ENCODE measurements around the gene PEX6. TPM values are rescaled to one million over a fixed set of nuclear protein-coding genes. Genes with fewer than 3 reads are reported as not detected.

Gene PEX6
- total and polyA plus RNA-seq, 2 of the 13 experiments (the other 11 are each of a cell fraction or from before 2014, with no cell fraction given), result 5.1 to 6.7 TPM

DNA sequence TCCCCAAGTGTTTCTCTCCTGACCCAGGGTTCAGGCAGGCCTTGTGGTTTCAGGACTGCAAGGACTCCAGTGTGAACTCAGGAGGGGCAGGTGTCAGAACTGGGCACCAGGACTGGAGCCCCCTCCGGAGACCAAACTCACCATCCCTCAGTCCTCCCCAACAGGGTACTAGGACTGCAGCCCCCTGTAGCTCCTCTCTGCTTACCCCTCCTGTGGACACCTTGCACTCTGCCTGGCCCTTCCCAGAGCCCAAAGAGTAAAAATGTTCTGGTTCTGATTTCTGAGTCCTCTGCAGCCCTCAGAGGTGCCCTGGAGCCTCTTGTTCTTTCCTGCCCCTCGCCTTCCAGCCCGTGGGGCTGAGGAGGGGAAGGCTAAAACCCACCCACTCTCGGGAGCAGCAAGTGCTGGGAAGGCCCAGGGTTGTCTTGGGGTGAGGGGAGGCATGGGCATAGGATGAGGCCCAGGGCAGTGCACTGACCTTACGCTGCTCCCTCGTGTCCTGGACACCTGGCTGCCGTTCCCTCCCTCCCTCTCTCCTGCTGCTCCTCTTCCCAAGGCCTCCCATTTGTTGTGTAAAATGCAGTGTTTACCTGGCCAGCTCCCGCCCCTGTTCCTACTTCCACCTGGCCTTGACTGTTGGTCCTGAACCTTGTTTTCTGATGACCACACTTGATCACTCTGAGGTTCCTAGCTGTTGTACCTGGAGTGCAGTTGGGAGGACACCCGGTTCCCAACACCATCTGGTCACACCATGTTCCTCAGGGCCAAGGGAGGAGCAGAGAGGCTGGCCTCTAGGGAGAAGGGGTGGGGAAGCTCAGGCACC lies 39.8 kb downstream of the PEX6 start (continued):
- TF ChIP-seq ZNF660 (CRISPR knock-in tag; IDR thresholded peaks at IDR 0.05; ENCODE audit: borderline replicate concordance, low read depth), result no peak
- TF ChIP-seq, protein P1, sequence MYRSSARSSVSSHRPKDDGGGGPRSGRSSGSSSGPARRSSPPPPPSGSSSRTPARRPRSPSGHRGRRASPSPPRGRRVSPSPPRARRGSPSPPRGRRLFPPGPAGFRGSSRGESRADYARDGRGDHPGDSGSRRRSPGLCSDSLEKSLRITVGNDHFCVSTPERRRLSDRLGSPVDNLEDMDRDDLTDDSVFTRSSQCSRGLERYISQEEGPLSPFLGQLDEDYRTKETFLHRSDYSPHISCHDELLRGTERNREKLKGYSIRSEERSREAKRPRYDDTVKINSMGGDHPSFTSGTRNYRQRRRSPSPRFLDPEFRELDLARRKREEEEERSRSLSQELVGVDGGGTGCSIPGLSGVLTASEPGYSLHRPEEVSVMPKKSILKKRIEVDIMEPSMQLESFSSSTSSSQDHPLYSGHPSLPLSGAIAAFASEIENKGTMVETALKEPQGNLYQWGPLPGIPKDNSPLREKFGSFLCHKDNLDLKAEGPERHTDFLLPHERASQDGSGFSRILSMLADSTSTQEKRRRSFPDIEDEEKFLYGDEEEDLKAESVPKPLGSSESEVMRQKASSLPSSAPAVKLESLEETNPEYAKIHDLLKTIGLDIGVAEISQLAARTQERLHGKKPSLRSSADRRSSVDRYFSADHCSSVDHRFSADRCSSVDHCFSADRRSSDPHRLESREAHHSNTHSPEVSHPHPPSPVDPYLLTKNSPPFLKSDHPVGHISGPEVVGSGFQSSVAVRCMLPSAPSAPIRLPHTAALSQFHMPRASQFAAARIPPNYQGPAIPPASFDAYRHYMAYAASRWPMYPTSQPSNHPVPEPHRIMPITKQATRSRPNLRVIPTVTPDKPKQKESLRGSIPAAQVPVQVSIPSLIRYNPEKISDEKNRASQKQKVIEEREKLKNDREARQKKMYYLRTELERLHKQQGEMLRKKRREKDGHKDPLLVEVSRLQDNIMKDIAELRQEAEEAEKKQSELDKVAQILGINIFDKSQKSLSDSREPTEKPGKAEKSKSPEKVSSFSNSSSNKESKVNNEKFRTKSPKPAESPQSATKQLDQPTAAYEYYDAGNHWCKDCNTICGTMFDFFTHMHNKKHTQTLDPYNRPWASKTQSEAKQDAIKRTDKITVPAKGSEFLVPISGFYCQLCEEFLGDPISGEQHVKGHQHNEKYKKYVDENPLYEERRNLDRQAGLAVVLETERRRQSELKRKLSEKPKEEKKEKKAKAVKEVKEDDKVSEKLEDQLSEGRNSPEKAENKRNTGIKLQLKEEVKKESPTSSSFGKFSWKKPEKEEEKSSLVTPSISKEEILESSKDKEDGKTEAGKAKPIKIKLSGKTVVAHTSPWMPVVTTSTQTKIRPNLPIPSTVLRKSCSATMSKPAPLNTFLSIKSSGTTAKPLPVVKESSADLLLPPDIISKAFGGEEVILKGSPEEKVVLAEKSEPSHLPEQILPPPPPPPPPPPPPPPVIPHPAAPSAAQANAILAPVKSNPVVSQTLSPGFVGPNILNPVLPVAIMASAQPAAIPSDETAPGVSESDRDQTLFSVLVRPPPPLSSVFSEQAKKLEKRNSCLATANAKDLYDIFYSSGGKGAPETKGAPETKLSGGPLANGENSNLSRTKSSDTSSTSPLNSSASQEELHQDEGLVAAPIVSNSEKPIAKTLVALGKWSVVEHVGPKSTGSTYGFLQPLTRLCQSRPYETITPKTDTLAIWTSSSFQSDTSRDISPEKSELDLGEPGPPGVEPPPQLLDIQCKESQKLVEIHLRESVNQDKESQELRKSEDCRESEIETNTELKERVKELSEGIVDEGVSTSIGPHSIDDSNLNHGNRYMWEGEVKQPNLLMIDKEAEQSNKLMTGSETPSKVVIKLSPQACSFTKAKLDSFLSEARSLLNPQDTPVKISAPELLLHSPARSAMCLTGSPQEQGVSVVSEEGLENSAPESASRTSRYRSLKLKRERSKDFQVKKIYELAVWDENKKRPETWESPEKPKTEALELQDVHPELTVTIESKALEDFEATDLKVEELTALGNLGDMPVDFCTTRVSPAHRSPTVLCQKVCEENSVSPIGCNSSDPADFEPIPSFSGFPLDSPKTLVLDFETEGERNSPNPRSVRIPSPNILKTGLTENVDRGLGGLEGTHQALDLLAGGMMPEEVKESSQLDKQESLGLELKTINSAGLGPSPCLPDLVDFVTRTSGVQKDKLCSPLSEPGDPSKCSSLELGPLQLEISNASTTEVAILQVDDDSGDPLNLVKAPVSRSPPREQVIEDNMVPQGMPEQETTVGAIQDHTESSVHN (CRISPR knock-in tag; IDR thresholded peaks at IDR 0.05), result peak; percentile 97
- peak; percentile 53; the same call in 1 of the 2 replicates for TF ChIP-seq ZNF670 (CRISPR knock-in tag; IDR thresholded peaks at IDR 0.05; ENCODE audit: borderline replicate concordance)
- no peak for TF ChIP-seq DR1 (CRISPR knock-in tag; IDR thresholded peaks at IDR 0.05)
- TF ChIP-seq NFYB (CRISPR knock-in tag; IDR thresholded peaks at IDR 0.05), result peak; percentile 40; the same call in 1 of the 2 replicates
- TF ChIP-seq KLF6 (CRISPR knock-in tag; IDR thresholded peaks at IDR 0.05), result peak; percentile 66; the same call in 1 of the 2 replicates
- TF ChIP-seq KDM4B (CRISPR knock-in tag; IDR thresholded peaks at IDR 0.05), result no peak
- 0 out of 2 replicates have a peak, but pooled peaks have one; percentile 56 for TF ChIP-seq KLF11 (CRISPR knock-in tag; IDR thresholded peaks at IDR 0.05)
- TF ChIP-seq RBM39 (IDR thresholded peaks at IDR 0.05; ENCODE audit: low read depth, low read length, poor library complexity, severe bottlenecking), result no peak
- TF ChIP-seq SSRP1 (CRISPR knock-in tag; IDR thresholded peaks at IDR 0.05), result 0 out of 2 replicates have a peak, but pooled peaks have one; percentile 29
- TF ChIP-seq ELF4 (CRISPR knock-in tag; IDR thresholded peaks at IDR 0.05; ENCODE audit: borderline replicate concordance), result no peak
- TF ChIP-seq ZNF292 (CRISPR knock-in tag; IDR thresholded peaks at IDR 0.05; ENCODE audit: borderline replicate concordance, low read depth), result peak; percentile 87; the same call in 1 of the 2 replicates
- TF ChIP-seq ZNF776 (CRISPR knock-in tag; IDR thresholded peaks at IDR 0.05), result no peak
- TF ChIP-seq ZNF274 (CRISPR knock-in tag; IDR thresholded peaks at IDR 0.05), result peak; percentile 37; the same call in 1 of the 2 replicates
- 0 out of 2 replicates have a peak, but pooled peaks have one; percentile 54 for TF ChIP-seq EEA1 (CRISPR knock-in tag; IDR thresholded peaks at IDR 0.05; ENCODE audit: borderline replicate concordance)
- TF ChIP-seq, protein P2, sequence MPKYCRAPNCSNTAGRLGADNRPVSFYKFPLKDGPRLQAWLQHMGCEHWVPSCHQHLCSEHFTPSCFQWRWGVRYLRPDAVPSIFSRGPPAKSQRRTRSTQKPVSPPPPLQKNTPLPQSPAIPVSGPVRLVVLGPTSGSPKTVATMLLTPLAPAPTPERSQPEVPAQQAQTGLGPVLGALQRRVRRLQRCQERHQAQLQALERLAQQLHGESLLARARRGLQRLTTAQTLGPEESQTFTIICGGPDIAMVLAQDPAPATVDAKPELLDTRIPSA (CRISPR knock-in tag; IDR thresholded peaks at IDR 0.05; ENCODE audit: borderline replicate concordance), result peak; percentile 45
- no peak for TF ChIP-seq FOXK1 (CRISPR knock-in tag; IDR thresholded peaks at IDR 0.05; ENCODE audit: borderline replicate concordance, low read depth)
- no peak for TF ChIP-seq ZNF839 (CRISPR knock-in tag; IDR thresholded peaks at IDR 0.05; ENCODE audit: borderline replicate concordance)
- TF ChIP-seq NKX3-1 (CRISPR knock-in tag; IDR thresholded peaks at IDR 0.05), result no peak
- no peak for TF ChIP-seq ZNF773 (CRISPR knock-in tag; IDR thresholded peaks at IDR 0.05; ENCODE audit: borderline replicate concordance)
- no peak for TF ChIP-seq RORA (CRISPR knock-in tag; IDR thresholded peaks at IDR 0.05)

Measured in HepG2 (cell line).